Astrocyte of the cerebellum (primary cell): ENCODE results near the gene NAA20.

Source experiments
- DNase-seq: peaks from one replicate; pipeline ENCODE4 v3.0.0-alpha.2; 2011; ENCODE audit warnings: low read depth
- H3K4me3 ChIP-seq: 2 replicates; pipeline ENCODE4 v1.5.1; 2011; ENCODE audit warnings: mild to moderate bottlenecking, low read depth, low read length, moderate library complexity
- CTCF ChIP-seq: IDR thresholded peaks from 2 replicates; pipeline ENCODE4 v1.5.1; 2012; ENCODE audit warnings: low read length, low read depth, moderate library complexity, mild to moderate bottlenecking; ENCODE audit errors: missing control alignments
- in situ Hi-C: cut with HindIII; loops from 2 replicates; pipeline ENCODE4 v1.10.0; 2017; ENCODE audit warnings: low sequenced_read_pairs

NAA20 gene

DNA sequence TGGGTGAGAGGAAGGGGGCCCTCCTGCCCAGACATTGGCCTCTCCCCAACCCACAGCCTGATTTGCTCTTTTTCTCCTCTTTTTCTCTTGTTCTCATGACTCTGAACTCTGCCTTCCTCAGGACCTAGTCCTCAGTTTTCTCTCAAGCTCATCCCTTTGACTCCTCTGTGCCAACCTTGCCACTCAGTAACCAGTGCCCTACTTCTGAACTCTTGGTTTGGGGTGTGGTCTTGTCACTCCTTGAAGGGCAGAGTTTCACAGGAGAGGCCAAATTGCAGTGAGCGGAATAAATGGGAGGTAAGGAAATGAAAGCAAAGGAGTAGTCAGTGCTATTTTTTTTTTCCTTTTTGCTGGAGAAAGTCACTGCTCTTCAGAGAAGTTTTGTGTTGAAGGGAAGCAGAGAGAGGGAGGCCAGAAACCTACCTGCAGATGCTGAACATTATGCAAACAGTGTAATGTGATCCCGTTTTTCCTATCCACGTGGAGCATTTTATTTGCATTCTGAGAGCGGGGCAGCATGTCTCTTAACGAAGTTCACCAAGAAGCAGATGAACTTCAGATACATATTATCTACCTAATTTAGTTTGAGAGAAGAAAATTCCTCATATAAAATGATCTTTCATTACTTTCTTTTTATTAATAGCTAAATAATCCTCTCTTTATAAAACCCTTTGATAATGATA, 62.1 kb downstream of the NAA20 start:
- no peak for DNase-seq
- in situ Hi-C loops = loop anchor here (25.0 kb wide), 1 partner anchor 483 kb away; no protein-coding TSS in a partner anchor
- H3K4me3 ChIP-seq = no peak overlapping the region
- TF ChIP-seq CTCF = no peak
